Activated CD8-positive, alpha-beta memory T cell treated with anti-CD3 and anti-CD28 coated beads for 36 hours (primary cell): ENCODE measurements around the gene PET100. TPM values are rescaled to one million over a fixed set of nuclear protein-coding genes. Genes with fewer than 3 reads are reported as not detected.

Experiments
- CTCF ChIA-PET: fragments of 350-600 bp; sonication (Branson Sonifier 250); formaldehyde crosslinking; loops from one replicate; lab custom pipeline; 2021; ENCODE audit warnings: antibody characterized with exemption; lab: Charles Lee
- POLR2A ChIA-PET: fragments of 350-600 bp; sonication (Branson Sonifier 250); formaldehyde crosslinking; loops from one replicate; lab custom pipeline; 2021; ENCODE audit warnings: antibody characterized with exemption; lab: Charles Lee
- total RNA-seq, 2 experiments: library from RNA; stranded (reverse); gene quantifications; one replicate each; pipeline ENCODE4 v1.2.3, GENCODE V29; 2021

The PET100 gene, protein sequence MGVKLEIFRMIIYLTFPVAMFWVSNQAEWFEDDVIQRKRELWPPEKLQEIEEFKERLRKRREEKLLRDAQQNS
- 100 to 1,000 TPM in 1 of 2 experiments, 10 to 100 TPM in 1; 99.2 to 100 TPM for total RNA-seq

DNA sequence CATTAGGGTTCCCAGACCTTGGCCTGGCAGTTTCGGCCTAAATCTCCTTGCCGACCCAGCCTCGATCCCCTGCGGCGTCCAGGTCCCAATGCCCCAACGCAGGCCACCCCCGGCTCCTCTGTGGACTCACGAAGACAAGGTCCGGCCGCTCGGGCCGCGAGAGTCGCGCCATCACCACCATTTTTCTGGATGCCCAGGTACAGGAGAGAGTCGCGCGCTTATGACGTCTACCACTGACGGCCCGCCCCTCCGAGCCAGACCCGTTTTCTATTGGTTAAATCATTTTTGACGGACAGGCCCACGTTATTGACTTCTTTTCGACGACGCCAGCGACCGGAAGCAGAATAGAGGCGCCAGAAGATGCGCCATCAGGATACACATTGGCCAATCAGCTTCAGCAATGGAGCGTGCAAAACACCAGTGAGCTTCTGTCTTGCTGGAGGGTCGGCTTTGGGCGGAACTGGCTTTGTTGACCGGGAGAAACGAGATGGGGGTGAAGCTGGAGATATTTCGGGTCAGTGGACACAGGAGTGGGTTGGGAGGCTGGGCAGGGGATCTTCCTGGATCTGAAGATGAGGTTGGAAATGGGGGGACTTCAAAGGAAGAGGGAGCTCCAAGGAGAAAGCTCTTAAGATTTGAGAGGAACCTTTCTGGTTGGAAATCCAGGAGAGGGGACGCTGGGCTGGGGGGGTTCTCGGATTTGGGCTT, at the start of gene PET100, which contains the start of gene XAB2:
TSS of gene PET100 (plus strand) at position 447 of the 708 bp plus-strand sequence. CDS start at position 488, 41 bp downstream.
TSS of gene XAB2 (minus strand) at position 199 of the 708 bp plus-strand sequence. CDS start at position 181, 18 bp downstream.
- POLR2A ChIA-PET, result interaction anchor here (0.6 to 1.0 kb wide), 7 partner anchors 24 to 594 kb away, joined by 3 to 6 read pairs (median 4); no protein-coding TSS in a partner anchor
- CTCF ChIA-PET, result interaction anchor here (0.6 to 1.4 kb wide), 7 partner anchors 9 to 249 kb away, joined by 3 to 7 read pairs (median 4); partner anchors contain the start of gene TRAPPC5

DNA sequence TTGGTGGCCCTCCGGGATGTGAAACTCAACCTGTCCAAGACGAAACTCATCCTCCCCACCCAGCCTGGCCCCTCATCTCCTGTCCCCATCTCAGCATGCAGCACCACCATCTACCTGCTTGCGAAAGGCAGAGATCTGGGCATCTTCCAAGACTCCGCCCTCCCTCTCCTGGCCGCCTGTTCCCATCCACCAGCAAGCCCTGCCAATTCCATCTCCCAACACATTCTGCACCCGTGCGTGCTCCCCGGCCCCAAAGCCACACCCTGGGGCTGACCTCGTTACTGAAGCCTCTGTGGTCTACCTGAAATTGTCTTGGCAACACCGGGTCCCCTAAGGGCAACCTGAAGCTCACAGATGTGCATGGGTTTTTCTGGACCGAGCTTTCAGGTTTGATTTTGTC, 47.1 kb upstream of the PET100 start:
- CTCF ChIA-PET, result interaction anchor here (1.4 kb wide), 1 partner anchor 14 kb away, joined by 3 read pairs; no protein-coding TSS in a partner anchor
- POLR2A ChIA-PET, result no interaction called here

DNA sequence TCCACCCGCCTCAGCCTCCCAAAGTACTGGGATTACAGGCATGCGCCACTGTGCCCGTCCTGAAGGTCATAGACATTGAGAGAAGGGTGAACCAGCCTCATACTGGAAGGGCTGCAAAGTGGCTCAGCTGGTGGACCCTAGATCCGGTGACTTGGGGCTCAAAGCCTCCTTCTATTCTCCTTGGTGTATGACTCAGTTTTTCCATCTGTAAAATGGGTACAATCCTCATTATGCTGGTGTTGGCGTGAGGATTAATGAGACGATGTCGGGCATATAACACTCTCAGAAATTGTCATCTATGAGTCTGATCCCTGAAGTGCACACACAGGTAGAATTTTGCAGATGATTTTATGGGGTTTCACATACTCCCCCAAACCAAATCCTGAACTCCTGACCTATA, 39.8 kb upstream of the PET100 start:
- ChIA-PET CTCF (no interaction called here), POLR2A (no interaction called here)

DNA sequence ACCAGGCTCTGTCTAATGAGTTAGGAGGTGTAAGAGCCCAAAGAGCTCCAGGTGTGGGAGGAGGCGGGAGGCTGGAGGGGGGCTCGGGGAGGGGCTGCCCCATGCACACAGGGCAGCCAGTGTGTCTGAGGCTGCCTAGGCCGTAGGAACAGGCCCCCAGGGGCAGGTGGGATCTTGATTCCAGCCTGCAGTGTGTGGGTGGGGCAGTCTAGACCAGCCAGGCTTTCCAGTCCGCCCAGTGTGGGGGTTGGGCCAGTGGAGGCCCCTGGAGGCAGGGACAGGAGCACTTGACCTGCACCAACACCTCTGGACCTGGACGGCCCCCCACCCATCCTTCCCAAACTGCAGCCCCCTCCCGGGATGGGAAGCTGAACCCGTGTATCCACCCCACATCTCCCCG, 39.3 kb upstream of the PET100 start:
- CTCF ChIA-PET, result no interaction called here
- POLR2A ChIA-PET, result no interaction called here

DNA sequence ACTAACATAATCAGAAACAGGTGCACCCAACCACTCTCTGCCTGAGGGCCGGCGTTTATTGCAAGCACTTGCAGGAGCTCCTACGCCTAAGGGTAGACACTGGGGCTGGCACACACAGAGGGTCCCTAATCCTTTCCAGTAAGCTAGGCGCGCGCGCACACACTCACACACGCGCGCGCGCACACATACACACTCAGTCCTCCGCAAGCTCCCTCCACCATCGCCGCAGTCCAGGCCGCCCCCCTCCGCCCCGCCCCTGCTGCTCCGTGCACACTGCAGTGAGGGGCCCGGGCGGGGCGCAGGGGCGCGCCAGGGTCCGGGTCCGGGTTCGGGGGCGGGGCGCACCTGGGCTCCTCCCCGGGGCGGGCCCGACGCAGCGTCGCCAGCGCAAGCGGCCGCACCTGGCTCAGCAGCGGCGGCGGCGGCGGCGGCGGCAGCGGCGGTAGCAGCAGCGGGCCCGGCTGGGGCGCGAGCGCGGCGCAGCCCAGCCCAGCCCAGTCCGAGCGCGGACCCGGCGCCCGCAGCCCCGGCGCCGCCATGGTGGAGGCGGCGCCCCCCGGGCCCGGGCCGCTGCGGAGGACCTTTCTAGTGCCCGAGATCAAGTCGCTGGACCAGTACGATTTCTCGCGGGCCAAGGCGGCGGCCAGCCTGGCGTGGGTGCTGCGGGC, 34.0 kb upstream of the PET100 start, which contains the start of gene CAMSAP3:
TSS of gene CAMSAP3 (plus strand) at position 398 of the 668 bp plus-strand sequence. CDS start at position 538, 140 bp downstream.
- CTCF ChIA-PET, result no interaction called here
- POLR2A ChIA-PET, result no interaction called here

DNA sequence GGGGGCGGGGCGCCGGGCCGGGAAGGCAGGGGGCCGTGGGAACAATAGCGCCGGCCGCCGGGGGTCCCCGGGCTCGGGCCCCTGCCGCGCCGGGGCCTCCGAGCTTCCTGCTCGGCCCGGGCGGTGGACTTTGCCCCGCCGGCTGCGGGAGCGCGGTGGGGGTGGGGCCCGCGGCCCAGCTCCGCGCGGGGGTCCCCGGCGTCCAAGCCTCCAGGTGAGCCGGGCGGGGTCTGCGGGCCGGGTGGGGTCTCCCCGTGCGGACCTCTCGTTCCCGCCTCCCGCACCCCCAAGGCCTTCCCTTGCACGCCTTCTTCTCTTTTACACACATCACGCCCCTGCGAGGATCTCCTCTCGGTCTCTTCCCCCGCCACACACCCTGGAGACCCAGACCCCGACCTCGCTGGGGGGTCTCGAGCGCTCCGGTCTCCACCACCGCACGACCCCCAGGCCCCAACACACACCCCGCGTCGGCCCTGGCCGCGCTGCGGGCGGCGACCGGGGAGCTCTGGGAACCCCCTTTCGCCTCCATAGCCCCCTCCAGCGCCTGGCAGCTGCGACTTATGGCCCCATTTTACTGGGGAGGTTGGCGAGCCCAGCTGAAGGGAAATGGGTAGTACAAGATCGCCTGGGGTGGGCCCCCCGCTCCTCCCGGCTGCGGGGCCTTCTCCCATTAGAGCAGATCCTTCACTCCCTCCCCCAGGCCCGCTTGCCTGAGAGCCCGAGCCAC, 33.2 kb upstream of the PET100 start:
- POLR2A ChIA-PET, result interaction anchor here (0.6 kb wide), 1 partner anchor 69 kb away, joined by 4 read pairs; no protein-coding TSS in a partner anchor
- CTCF ChIA-PET, result interaction anchor here (1.1 kb wide), 2 partner anchors 11 to 28 kb away, joined by 3 read pairs; no protein-coding TSS in a partner anchor

DNA sequence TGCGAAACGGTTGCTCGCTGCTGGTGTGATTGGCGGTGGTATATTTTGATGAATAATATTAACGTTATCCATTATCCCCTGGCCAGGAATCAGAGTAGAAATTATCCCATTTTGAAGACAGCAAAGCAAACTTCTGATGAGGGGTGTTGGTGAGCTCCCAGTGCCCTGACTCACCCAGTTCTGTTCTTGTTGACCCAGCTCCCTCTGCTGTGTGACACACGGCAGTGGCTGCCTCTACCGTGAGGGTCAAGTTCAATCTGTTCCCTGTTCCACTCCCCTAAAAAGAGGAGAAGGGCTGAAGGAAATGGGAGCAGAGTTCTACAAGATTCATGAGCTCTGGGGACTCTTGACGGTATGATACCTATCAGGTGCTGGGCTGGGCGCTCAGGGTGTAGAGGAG, 31.9 kb upstream of the PET100 start:
- CTCF ChIA-PET, result interaction anchor here (1.1 kb wide), 1 partner anchor 29 kb away, joined by 3 read pairs; no protein-coding TSS in a partner anchor

DNA sequence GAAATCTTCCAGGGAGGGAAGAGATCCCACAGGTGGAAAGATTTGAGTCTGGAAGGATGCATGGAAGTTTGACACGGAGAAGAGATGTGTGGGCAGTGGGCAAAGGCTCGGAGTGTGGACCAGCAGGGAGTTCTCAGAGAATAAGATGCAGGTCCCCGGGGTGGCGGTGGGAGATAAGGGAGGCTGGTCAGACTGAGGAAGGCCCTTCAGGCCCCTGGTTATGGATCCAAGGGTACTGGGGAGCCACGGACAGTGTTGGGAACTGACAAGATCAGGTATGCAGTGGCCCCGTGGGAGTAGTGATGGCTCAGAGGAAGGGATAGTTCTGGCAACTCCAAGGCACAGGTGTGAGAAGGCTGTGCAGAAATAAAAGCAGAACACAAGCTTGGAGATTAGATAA, 31.4 kb upstream of the PET100 start:
- POLR2A ChIA-PET, result no interaction called here
- CTCF ChIA-PET, result no interaction called here

More for the DNA sequence above, 31.9 kb upstream of the PET100 start:
- POLR2A ChIA-PET, result no interaction called here

DNA sequence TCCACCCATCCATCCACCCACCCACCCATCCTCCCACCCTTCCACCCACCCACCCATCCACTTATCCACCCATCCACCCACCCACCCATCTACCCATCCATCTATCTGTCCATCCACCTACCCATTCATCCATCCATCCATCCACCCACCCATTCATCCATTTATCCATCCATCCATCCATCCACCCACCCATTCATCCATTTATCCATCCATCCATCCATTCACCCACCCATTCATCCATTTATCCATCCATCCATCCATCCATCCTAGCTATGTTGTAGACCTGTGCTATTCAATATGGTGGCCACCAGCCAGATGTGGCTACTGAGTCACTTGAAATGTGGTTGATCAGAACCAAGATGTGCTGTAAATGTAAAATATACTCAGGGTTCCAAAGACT, 28.9 kb upstream of the PET100 start:
- POLR2A ChIA-PET, result no interaction called here
- CTCF ChIA-PET, result no interaction called here

DNA sequence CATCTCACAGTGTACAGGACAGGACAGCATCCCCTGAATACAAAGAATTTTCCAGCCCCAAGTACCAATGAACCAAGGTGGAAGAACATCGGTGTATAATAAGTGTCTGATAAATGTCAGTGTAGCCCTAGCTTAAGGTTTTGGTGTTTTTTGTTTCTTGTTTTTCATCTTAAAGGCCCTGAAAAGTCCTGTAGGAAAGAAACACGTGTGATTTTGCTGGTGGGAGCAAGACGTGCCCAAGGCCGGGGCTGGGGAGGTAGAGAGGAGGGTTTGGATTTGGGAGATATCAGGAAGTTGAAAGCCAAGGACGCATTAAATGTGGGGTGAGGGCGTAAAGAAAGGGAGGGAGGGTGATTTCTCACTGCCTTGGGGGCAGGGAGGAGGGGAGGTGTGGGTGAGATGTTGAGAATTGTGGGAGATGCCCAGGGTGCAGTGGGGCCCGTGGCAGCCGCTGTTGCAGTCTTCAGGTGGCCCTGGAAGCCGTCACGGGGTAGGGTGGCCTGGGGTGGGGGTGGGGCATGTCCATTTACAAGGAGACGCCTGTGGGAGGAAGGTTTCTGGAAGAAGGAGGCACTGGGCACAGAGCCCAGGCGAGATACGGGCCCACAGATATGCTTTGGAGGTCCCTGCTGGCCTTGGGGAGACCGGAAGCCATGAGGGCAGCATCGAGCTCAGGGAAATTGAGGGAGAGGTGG, 27.2 kb upstream of the PET100 start:
- CTCF ChIA-PET, result no interaction called here
- POLR2A ChIA-PET, result no interaction called here

DNA sequence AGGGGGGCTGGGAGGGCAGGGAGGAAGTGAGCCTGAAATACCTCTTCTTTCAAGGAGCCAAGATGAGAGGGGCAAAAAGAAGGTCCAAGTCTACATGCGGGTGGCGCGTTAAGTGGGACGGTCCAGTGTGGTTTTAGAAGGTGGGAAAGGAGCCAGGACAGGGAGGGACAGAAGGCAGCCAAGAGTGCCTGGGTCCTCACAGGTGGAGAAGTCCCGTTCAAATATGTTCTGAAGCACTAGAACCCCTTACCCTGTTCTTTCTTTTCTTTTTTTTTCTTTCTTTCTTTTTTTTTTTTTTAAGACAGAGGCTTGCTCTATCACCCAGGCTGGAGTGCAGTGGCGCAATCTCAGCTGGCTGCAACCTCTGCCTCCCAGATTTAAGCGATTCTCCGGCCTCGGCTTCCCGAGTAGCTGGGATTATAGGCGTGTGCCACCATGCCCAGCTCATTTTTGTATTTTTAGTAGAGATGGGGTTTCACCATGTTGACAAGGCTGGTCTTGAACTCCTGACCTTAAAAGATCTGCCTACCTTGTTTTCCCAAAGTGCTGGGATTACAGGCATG, 26.6 kb upstream of the PET100 start:
- ChIA-PET CTCF (no interaction called here), POLR2A (no interaction called here)

DNA sequence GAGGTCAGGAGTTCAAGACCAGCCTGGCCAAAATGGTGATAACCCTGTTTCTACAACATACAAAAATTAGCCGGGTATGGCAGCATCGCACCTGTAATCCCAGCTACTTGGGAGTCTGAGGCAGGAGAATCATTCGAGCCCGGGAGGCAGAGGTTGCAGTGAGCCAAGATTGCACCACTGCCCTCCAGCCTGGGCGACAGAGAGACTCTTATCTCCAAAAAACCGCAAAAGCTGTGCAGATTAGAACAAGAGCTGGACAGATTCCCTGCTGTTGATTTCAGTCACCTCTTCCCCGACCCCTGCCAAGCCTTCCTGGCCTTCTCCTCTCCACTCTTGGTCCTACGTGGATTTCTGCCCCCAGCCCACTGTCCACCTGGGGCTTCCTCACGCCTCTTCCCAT, 25.7 kb upstream of the PET100 start:
- CTCF ChIA-PET, result interaction anchor here (1.0 kb wide), 1 partner anchor 36 kb away, joined by 3 read pairs; no protein-coding TSS in a partner anchor
- POLR2A ChIA-PET, result no interaction called here

DNA sequence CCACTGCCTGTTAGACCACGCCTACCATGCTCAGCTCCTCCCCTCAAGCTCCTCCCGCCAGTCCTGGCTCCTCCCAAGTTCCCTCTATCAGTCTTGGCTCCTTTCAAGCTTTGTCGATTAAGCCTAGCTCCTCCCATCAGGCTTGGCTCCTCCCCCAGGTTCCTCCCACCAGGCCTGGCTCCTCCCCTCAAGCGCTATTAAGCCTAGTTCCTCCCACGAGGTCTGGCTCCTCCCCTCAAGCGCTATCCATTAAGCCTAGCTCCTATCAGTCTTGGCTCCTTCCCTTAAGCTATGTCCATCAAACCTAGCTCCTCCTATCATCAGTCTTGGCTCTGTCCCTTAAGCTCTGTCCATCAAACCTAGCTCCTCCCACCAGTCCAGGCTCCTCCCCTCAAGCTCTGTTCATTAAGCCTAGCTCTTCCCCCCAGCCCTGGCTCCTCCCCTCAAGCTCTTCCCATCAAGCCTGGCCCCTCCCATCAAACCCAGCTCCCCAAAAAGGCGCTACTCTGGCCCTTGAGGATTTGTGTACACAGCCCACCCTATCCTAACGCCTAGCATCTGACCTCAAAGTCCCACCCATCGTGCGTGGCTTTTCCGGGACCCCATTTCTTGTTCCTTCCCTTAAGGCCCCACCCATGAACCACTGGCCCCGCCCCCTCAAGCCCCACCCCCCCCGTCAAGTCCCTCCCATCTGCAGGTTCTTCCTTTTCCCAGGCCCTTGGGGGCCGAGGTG, 23.9 kb upstream of the PET100 start:
- ChIA-PET POLR2A (interaction anchor here (0.6 kb wide), 1 partner anchor 24 kb away, joined by 4 read pairs; no protein-coding TSS in a partner anchor), CTCF (interaction anchor here (0.8 kb wide), 1 partner anchor 264 kb away, joined by 3 read pairs; no protein-coding TSS in a partner anchor)

DNA sequence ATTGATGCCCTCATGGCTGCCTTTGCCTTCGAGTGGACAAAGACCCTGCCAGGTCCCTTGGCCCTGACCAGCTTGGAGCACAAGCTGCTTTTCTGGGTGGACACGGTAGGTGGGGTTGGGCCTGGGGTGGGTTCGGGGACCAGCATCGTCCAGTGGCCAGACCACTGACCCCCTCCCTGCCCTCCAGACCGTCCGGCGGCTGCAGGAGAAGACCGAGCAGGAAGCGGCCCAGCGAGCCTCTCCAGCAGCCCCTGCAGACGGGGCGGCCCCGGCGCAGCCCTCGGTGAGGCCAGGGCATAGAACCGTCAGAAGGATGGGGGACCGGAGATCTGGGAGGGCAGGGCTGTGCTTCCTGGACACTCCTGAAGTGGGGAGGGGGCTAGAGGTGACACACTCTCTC, 23.3 kb upstream of the PET100 start:
- ChIA-PET CTCF (no interaction called here), POLR2A (no interaction called here)

DNA sequence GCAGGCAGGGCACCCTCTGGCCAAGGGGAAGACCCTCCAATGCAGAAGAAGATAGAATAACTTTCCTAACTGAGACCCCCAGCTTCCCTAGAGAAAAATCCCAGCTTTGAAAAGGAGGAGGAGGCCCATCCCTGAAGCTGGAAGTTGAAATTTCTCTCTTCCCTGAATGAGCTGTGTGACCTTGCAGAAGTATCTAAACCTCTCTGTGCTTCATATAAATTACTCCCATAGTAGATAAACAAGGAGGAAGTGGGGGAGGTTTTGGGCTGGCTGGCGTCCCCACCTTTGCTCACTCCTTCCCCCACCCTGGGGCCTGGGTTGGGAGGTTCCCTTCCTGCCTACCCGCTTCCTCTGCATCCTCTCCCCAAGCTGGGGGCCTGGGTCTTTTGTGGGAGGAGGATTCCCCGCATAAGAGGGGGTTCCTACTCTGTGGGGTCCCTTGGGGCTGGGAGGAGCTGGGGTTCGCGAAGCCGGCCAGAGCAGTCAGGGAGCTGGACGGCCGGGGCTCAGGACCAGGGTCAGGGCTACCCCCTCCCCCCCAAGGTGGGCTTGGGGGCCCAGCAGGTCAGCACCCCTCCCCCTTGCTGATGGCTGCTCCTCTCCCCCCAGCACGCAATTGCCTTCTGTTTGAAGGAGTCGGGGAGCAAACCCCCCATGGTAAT, 22.2 kb upstream of the PET100 start:
- CTCF ChIA-PET, result interaction anchor here (0.5 to 1.6 kb wide), 3 partner anchors 11 to 383 kb away, joined by 3 to 4 read pairs (median 4); no protein-coding TSS in a partner anchor
- POLR2A ChIA-PET, result no interaction called here

DNA sequence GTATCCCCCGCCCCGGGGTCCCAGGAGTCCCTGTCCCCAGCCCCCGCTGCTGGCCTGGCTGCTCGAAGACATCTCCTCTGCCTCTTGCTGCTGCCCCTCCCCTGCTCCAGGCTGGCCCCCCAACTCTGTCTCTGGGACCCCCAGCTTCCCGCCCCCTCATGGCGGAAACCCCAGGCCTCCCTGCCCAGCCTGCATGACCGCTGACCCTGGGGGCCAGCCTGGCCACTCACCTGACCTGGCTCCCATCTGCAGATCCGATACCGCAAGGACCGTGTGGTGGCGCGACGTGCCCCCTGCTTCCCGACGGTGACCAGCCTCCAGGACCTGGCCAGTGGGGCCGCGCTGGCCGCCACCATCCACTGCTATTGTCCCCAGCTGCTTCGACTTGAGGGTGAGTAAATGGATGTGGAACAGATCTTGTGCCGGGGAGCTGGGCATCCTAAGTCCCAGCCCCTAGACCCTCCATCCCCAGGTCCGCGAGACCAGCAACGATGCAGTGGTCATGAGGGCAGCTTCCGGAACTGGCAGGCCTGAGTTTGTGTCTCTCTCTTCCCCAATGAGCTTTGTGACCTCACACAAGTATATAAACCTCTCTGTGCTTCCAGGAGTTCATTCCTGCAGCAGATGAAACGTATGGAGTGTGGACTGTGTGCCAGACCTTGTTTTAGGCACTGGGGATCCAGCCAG, 21.6 kb upstream of the PET100 start:
- POLR2A ChIA-PET, result no interaction called here
- CTCF ChIA-PET, result interaction anchor here (0.5 to 1.6 kb wide), 4 partner anchors 11 to 491 kb away, joined by 3 to 4 read pairs (median 4); no protein-coding TSS in a partner anchor
